ENCODE results near the gene GET4.

GRCh38 chr7:887488-887820 is 11.1 kb downstream of the GET4 start:
- TF ChIP-seq CTCF (IDR thresholded peaks at IDR 0.05), result no peak
- no peak for TF ChIP-seq POLR2A (IDR thresholded peaks at IDR 0.05)

Measured in lower leg skin (tissue), 3 donors.